ENCODE measurements around the gene CDX2.

The CDX2 gene

DNA sequence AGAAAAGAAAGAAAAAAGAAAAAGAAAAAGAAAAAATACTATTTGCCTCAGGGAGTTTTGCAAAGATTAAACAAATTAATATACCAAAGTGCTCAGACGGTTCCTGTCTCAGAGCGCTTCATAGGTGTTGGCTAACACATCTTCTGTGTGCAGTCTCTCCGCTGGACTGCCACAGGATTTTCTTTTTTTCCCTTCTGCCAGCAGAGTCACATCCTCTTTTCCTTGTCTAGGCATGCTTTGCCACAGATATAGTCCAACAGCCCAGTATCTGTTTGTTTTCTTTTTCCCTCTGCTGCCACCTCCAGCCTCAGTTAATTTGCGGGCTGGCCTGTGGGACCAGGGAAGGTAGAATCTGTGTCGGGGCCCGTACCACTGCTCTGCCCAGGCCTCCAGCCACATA is 22.8 kb upstream of the CDX2 start:
- peaks cover 9% of the 10 kb centered on the region for H3K27me3 ChIP-seq (ENCODE audit: insufficient read depth, low read length)
- H3K4me3 ChIP-seq (ENCODE audit: low read length): no peak overlapping the region
- H2AFZ ChIP-seq (ENCODE audit: low read depth, low read length): no peak overlapping the region

DNA sequence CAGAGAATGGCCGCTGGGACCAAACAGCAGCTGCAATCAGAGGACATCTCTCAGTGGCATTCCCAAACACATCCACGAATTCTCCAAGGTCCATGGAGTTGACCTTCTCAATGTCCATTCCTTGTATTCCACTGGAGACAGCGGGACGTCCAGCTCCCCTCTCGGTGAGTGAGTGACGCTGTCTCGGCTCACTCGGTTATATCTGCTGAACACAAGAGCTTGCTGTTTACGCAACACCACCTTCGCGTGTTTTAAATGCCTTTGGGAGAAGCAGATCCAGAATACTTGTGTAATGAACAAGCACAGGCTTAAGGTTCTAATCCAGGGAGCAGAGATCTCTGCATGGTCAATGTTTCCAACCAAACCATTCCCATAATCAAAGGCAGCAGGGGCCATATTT is 19.4 kb upstream of the CDX2 start, which contains the start of gene URAD:
TSS of gene URAD (minus strand) at position 174 of the 400 bp plus-strand sequence. CDS start at position 118, 56 bp downstream.
- no peaks in the 10 kb centered on the region for H3K4me1 ChIP-seq (ENCODE audit: insufficient read depth, low read length)
- peaks cover 11% of the 10 kb centered on the region for H3K27me3 ChIP-seq (ENCODE audit: insufficient read depth, low read length)
- no peaks in the 10 kb centered on the region for H3K36me3 ChIP-seq (ENCODE audit: insufficient read depth, low read length)

More for the DNA sequence above, 22.8 kb upstream of the CDX2 start:
- H3K9me3 ChIP-seq (ENCODE audit: low read length): no peaks in the 10 kb centered on the region
- no peaks in the 10 kb centered on the region for H3K36me3 ChIP-seq (ENCODE audit: insufficient read depth, low read length)
- no peaks in the 10 kb centered on the region for H3K4me1 ChIP-seq (ENCODE audit: insufficient read depth, low read length)

DNA sequence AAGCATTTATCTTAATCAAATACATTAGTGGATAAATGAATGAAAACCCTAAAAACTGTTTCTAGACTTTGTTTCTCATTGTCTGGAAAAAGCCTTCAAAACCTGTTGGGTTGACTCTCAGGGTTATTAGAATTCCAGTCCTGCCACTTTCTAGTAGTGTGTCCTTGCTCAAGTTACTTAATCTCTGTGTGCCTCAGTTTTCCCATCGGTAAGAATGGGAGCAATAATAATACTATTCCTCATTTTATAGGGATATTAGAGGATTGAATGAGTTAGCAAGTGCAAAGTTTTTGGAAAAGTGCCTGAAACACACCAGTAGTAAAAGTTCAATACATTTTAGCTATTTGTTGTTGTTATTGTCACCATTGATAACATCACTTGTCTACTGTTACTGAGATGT is 16.5 kb upstream of the CDX2 start:
- Histone ChIP-seq H2AFZ (ENCODE audit: low read depth, low read length) (no peak overlapping the region), H3K36me3 (ENCODE audit: insufficient read depth, low read length) (no peaks in the 10 kb centered on the region), H3K4me1 (ENCODE audit: insufficient read depth, low read length) (no peaks in the 10 kb centered on the region), H3K27me3 (ENCODE audit: insufficient read depth, low read length) (peaks cover 29% of the 10 kb centered on the region), H3K9me3 (ENCODE audit: low read length) (no peaks in the 10 kb centered on the region), H3K4me3 (ENCODE audit: low read length) (no peak overlapping the region)

More for the DNA sequence above, 19.4 kb upstream of the CDX2 start, which contains the start of gene URAD:
- H3K9me3 ChIP-seq (ENCODE audit: low read length): no peaks in the 10 kb centered on the region
- H3K4me3 ChIP-seq (ENCODE audit: low read length): no peak within 1 kb of the TSS
- no peak within 1 kb of the TSS for H2AFZ ChIP-seq (ENCODE audit: low read depth, low read length)

DNA sequence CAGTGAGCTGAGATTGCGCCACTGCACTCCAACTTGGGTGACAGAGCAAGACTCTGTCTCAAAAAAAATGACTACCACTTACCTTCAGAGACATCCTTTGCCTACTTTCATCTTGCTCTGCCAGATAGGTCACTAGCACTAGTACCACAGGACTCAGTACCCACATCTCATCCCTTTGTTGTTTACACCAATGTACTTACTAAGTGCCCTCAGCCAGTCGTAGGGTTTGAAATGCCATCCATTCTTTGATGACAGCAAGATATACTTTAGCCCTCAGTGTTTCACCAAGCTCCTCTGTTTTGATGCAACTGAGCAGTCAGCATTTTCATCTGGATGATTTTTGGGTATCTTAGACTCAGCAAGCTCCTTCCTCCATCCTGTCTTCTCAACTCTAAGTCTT is 13.2 kb upstream of the CDX2 start:
- Histone ChIP-seq H3K4me1 (ENCODE audit: insufficient read depth, low read length) (peaks cover 2% of the 10 kb centered on the region), H2AFZ (ENCODE audit: low read depth, low read length) (no peak overlapping the region), H3K9me3 (ENCODE audit: low read length) (no peaks in the 10 kb centered on the region), H3K4me3 (ENCODE audit: low read length) (no peak overlapping the region), H3K27me3 (ENCODE audit: insufficient read depth, low read length) (peaks cover 60% of the 10 kb centered on the region), H3K36me3 (ENCODE audit: insufficient read depth, low read length) (no peaks in the 10 kb centered on the region)

DNA sequence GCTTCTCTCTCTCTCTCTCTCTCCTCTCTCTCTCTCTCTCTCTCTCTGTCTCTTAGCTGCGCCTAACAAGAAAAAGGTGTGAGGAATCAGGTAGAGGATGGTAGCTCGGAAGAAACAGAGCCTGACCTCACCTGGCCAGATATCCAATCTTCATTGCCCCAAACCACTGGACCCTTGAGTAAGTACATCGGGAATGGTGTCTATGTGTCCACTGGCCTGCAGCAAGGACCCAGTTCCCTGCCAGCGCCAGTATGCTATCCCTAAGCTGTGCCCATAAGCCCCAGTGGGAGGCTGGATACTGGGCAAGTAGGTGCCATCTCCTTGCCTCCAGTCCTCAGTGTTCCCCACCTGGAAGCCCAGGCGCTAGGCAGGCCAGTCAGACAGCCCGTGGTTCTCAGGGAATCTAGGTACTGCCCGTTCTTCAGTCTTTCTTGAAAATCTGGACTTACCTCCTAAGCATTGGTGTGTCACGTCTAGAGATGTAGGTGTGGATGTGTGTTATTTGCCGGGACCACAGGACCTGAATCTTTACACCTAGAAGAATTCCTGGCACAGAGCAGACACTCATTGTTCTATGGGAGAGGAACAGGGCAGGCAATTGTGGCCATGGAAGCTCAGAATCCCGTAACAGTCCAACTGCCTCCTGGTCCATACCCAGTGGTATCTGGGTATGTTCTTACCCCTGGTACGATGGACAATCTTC is 12.0 kb upstream of the CDX2 start:
- H3K36me3 ChIP-seq (ENCODE audit: insufficient read depth, low read length): no peaks in the 10 kb centered on the region

DNA sequence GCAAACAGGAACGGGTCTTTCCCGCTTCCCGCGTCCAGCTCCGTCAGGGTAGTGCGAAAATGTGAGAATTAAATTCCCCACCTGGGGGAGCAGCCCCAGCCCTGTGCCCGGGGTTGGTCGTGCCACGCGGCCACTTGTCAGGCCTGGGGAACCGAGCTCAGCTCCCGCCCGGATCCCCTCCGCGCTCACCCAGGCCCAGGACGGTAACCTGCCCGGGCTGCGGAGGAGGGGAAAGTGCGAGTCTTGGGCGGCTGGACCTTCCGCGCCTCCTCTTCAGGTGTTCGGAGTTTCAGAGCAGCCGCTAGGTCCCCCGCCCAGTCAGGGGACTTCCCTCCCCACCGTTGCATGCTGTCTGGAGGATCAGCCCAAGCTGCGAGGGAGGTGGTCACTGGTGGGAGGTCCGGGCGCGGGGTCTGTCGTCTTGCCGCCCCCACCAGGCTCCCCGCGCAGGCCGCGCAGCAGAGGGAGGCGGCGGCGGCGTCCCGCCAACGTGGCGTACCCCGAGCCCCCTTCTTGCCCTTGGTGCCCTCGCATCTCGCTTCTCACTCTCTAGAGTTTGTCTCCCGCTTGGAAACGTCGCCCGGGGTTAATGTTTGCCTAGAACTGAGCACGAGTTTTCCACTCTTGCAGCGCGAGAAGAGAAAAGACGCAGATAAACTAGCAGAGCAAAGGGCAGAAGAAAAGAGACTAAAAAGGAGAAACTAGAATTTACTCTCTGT is 11.3 kb upstream of the CDX2 start:
- peaks cover 2% of the 10 kb centered on the region for H3K4me1 ChIP-seq (ENCODE audit: insufficient read depth, low read length)
- no peak overlapping the region for H3K4me3 ChIP-seq (ENCODE audit: low read length)
- H3K9me3 ChIP-seq (ENCODE audit: low read length): no peaks in the 10 kb centered on the region
- H3K36me3 ChIP-seq (ENCODE audit: insufficient read depth, low read length): no peaks in the 10 kb centered on the region
- H2AFZ ChIP-seq (ENCODE audit: low read depth, low read length): no peak overlapping the region
- peaks cover 76% of the 10 kb centered on the region for H3K27me3 ChIP-seq (ENCODE audit: insufficient read depth, low read length)

More for the DNA sequence above, 12.0 kb upstream of the CDX2 start:
- Histone ChIP-seq H3K27me3 (ENCODE audit: insufficient read depth, low read length) (peaks cover 69% of the 10 kb centered on the region), H3K9me3 (ENCODE audit: low read length) (no peaks in the 10 kb centered on the region), H2AFZ (ENCODE audit: low read depth, low read length) (no peak overlapping the region), H3K4me3 (ENCODE audit: low read length) (no peak overlapping the region), H3K4me1 (ENCODE audit: insufficient read depth, low read length) (peaks cover 2% of the 10 kb centered on the region)

DNA sequence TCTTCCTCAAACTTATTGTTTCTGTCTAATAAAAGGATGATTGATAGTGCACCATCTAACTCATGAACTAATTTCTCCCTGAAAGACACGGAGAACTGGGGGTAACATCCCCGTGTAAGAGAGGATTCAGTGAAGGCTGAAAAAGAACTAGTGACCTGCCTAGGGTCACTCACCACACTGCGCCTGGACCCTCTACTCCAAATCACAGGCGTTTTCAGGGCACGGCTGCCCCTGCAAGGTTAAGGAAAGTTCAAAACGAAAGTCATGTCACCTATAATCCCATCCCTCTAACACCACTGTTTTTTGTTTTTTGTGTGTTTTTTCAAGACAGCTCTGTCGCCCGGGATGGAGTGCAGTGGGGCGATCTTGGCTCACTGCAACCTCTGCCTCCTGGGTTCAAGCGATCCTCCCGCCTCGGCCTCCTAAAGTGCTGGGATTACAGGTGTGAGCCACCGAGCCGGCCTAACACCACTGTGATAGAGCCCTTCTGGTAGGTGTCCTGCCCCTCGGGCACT is 10.7 kb upstream of the CDX2 start:
- Histone ChIP-seq H3K4me3 (ENCODE audit: low read length) (no peak overlapping the region), H3K27me3 (ENCODE audit: insufficient read depth, low read length) (peaks cover 82% of the 10 kb centered on the region), H2AFZ (ENCODE audit: low read depth, low read length) (no peak overlapping the region), H3K9me3 (ENCODE audit: low read length) (no peaks in the 10 kb centered on the region), H3K4me1 (ENCODE audit: insufficient read depth, low read length) (peaks cover 2% of the 10 kb centered on the region), H3K36me3 (ENCODE audit: insufficient read depth, low read length) (no peaks in the 10 kb centered on the region)

DNA sequence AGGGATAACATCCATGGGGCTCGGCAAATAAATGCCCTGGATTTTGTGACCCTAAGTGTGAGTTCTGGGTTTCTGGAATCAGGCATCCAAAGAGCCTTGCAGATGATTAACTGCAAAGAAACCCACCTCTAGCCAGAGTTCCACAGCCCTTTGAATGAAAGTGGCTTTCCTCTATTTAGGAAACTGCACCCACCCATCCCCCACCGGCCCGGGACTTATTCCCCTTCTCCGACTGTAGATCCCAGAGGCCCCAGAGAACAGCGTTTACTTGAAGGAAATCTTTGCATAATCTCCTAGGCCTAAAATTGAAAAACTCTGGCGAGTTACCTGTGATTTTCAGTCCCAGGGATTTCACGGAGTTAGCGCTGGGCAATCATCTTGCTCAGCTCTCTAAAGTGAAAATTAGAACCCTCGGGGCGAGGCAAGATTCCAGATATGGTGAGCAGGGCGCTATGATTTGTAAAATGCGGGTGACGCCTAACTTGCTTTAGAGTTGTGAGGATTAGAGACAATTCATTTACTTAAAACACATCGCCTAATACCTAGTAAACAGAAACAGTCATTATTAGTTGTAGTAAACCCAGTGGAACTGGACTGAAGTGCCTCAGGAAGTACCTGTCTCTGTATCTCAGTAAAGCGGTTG is 10.0 kb upstream of the CDX2 start:
- no peaks in the 10 kb centered on the region for H3K9me3 ChIP-seq (ENCODE audit: low read length)
- H3K4me1 ChIP-seq (ENCODE audit: insufficient read depth, low read length): peaks cover 2% of the 10 kb centered on the region
- H3K27me3 ChIP-seq (ENCODE audit: insufficient read depth, low read length): peaks cover 89% of the 10 kb centered on the region
- no peak overlapping the region for H3K4me3 ChIP-seq (ENCODE audit: low read length)
- no peak overlapping the region for H2AFZ ChIP-seq (ENCODE audit: low read depth, low read length)
- no peaks in the 10 kb centered on the region for H3K36me3 ChIP-seq (ENCODE audit: insufficient read depth, low read length)

DNA sequence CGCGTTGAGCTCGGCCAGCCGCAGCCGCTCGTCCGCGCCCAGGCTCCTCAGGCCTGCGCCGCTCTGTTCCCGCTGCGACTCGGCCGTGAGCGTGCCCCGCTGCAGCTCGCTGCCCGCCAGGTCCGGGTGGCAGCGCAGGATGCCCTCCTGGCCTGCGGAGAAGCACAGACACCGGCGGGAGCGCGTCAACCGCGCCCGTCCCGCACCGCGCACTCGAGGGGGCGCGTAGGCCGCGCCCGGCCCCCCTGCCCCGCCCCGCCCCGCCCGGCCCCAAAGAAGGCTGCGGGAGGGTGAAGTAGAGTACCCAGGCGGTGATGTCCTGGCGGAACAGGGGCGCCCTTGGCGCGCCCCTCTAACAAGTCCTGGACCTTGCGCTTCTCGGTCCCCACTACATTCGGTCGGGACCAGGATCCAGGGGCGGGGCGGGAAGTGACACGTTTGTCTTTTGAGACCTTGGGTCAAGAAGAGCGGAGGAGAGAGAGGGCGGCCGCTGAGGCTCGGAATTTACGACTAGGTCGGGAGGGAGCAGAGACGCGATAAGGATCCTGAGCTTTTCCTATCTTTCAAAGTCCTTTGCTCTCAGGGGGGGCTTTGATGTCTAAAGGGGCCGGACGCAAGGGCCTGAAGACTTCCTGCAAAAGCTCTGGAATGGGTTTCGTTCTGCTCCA is 9.3 kb upstream of the CDX2 start:
- H2AFZ ChIP-seq (ENCODE audit: low read depth, low read length): no peak overlapping the region
- peaks cover 93% of the 10 kb centered on the region for H3K27me3 ChIP-seq (ENCODE audit: insufficient read depth, low read length)
- no peak overlapping the region for H3K4me3 ChIP-seq (ENCODE audit: low read length)
- no peaks in the 10 kb centered on the region for H3K36me3 ChIP-seq (ENCODE audit: insufficient read depth, low read length)
- H3K4me1 ChIP-seq (ENCODE audit: insufficient read depth, low read length): peaks cover 2% of the 10 kb centered on the region
- no peaks in the 10 kb centered on the region for H3K9me3 ChIP-seq (ENCODE audit: low read length)

DNA sequence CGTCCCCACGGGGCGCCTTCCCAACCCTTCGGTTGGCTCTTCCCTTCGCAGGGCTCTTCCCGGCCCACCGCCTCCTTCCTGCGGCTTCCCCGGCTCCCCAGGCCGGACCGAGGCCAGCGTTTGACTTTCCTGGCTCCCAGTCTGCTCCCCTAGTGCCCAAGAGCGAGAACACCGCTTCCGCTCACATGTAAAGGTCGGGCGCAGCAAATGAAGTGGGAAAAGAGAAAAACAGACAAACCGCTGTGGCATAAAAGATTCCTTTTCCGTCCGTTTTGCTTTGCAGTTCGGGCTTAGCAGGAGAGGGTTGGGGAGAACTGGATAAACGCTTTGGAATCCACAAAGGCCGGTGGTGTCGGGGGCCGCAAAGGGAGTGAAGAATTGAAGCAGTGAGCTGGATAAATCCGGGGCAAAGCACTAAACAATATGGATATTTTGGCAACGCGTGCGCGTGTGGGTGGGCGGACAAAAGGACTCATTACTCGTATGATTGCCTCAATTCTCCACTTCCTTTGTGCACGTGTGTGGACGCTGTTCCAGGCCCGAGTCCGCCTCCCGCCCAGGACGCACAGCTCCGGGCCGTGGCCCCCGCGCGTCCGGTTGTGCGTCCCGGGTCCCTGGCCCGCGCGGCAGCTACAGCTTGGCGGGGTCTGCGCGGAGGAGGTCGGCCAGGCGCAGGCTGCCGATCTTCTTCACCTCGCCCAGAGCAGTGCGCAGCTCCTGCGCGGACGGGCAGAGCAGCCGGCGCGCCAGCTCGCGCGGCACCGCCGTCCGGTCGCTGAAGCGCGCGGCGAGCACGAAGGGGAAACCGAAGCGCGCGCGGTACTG is 8.6 kb upstream of the CDX2 start:
- Histone ChIP-seq H3K36me3 (ENCODE audit: insufficient read depth, low read length) (no peaks in the 10 kb centered on the region), H3K4me3 (ENCODE audit: low read length) (no peak overlapping the region)

DNA sequence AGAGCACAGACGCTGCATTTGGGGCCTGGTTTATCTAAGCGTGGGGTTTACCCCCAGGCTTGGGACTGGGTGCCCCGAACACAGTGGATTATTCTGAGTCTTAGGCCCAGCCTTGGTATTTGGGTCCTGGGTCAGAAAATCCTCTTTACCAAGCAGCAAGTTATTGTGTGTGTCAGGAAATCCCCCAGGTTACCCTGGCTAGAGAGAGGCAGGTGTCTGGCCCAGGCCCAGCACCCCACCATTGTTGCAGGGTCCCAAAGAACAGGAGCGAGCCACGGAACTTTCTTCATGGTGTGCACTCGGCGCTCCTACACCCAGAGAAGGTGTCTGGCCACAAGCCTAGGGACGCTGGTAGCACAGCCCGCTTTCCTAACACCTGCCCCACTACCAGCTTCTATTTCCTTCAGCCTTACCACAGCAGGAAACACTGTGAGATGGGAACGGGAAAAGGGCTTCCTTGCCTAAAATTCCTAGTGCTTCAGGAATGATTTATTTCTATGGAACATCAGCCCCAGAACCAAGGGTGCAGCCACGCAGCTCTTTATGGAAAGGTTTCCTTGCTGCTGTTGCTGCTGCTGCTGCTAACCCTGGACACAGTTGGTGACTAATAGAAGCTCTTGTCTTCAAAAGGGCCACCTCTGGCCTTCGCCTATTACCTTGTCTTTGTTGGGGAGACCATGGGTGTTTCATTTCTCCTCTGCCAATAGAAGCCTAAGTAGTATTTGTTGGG is 7.4 kb upstream of the CDX2 start:
- Histone ChIP-seq H3K27me3 (ENCODE audit: insufficient read depth, low read length) (peaks cover 97% of the 10 kb centered on the region), H3K36me3 (ENCODE audit: insufficient read depth, low read length) (no peaks in the 10 kb centered on the region), H3K4me1 (ENCODE audit: insufficient read depth, low read length) (peaks cover 2% of the 10 kb centered on the region), H2AFZ (ENCODE audit: low read depth, low read length) (no peak overlapping the region), H3K9me3 (ENCODE audit: low read length) (no peaks in the 10 kb centered on the region), H3K4me3 (ENCODE audit: low read length) (no peak overlapping the region)

More for the DNA sequence above, 8.6 kb upstream of the CDX2 start:
- Histone ChIP-seq H2AFZ (ENCODE audit: low read depth, low read length) (no peak overlapping the region), H3K9me3 (ENCODE audit: low read length) (no peaks in the 10 kb centered on the region), H3K27me3 (ENCODE audit: insufficient read depth, low read length) (peaks cover 96% of the 10 kb centered on the region), H3K4me1 (ENCODE audit: insufficient read depth, low read length) (peaks cover 2% of the 10 kb centered on the region)
